ENCODE measurements around the gene IDS. TPM values are rescaled to one million over a fixed set of nuclear protein-coding genes. Genes with fewer than 3 reads are reported as not detected.
"Not testable (repeated sequence)": the region's sequence is repeated elsewhere in the genome, so short reads cannot be mapped to it uniquely, and the experiment has no call there.

The IDS gene
- 100 to 1,000 TPM; 108 to 109 TPM for total RNA-seq

GRCh38 chrX:149504915-149505651 lies at the start of gene IDS:
Gene IDS (minus strand): TSS chrX:149505306. CDS start chrX:149505137, 169 bp downstream.
- DNase-seq (peak; percentile 84), ATAC-seq (ENCODE audit: low read depth) (peak; percentile 76)
- POLR2A ChIA-PET: interaction anchor here (0.6 to 2.3 kb wide), 8 partner anchors 9 to 1124 kb away, joined by 3 to 22 read pairs (median 4); partner anchors contain the start of genes EOLA1 and EOLA2
- Mint-ChIP-seq H3K27me3 (peaks cover 3% of the 10 kb centered on the region), H3K27ac (peak within 1 kb of the TSS; percentile 97), H3K9me3 (no peaks in the 10 kb centered on the region), H3K4me3 (peak within 1 kb of the TSS; percentile 93), H3K36me3 (peaks cover 4% of the 10 kb centered on the region), H3K4me1 (peaks cover 21% of the 10 kb centered on the region)

GRCh38 chrX:149551939-149552248 lies 46.8 kb upstream of the IDS start:
- ATAC-seq (ENCODE audit: low read depth); H3K27ac Mint-ChIP-seq; H3K4me3 Mint-ChIP-seq; DNase-seq; H3K4me1 Mint-ChIP-seq; H3K9me3 Mint-ChIP-seq; POLR2A ChIA-PET; H3K36me3 Mint-ChIP-seq; H3K27me3 Mint-ChIP-seq: not testable (repeated sequence)

- H3K9me3 Mint-ChIP-seq; H3K36me3 Mint-ChIP-seq; H3K4me3 Mint-ChIP-seq; POLR2A ChIA-PET; H3K4me1 Mint-ChIP-seq; H3K27ac Mint-ChIP-seq; DNase-seq; H3K27me3 Mint-ChIP-seq; ATAC-seq (ENCODE audit: low read depth): not testable (repeated sequence)
These were observed 46.3 kb upstream of the IDS start for GRCh38 chrX:149551245-149551938.

- H3K27me3 Mint-ChIP-seq, H3K9me3 Mint-ChIP-seq, H3K36me3 Mint-ChIP-seq, POLR2A ChIA-PET, H3K4me1 Mint-ChIP-seq, H3K4me3 Mint-ChIP-seq: not testable (repeated sequence)
- H3K27ac Mint-ChIP-seq: peak overlapping the region; percentile 74
- DNase-seq (peak; percentile 47), ATAC-seq (ENCODE audit: low read depth) (peak; percentile 92)
These were observed 45.3 kb upstream of the IDS start for GRCh38 chrX:149550454-149550853.

GRCh38 chrX:149549701-149550100 lies 44.6 kb upstream of the IDS start, which contains the start of gene HSFX3:
Gene HSFX3 (minus strand): TSS chrX:149549924. CDS start chrX:149549852, 72 bp downstream.
- DNase-seq; ATAC-seq (ENCODE audit: low read depth); H3K4me1 Mint-ChIP-seq; H3K4me3 Mint-ChIP-seq; H3K27me3 Mint-ChIP-seq; H3K36me3 Mint-ChIP-seq; H3K9me3 Mint-ChIP-seq; POLR2A ChIA-PET: not testable (repeated sequence)
- peak within 1 kb of the TSS; percentile 74 for H3K27ac Mint-ChIP-seq

GRCh38 chrX:149547782-149548181 lies 42.7 kb upstream of the IDS start:
- DNase-seq; H3K4me1 Mint-ChIP-seq; ATAC-seq (ENCODE audit: low read depth); H3K36me3 Mint-ChIP-seq; POLR2A ChIA-PET; H3K27ac Mint-ChIP-seq; H3K4me3 Mint-ChIP-seq; H3K9me3 Mint-ChIP-seq; H3K27me3 Mint-ChIP-seq: not testable (repeated sequence)

- H3K27ac Mint-ChIP-seq; H3K36me3 Mint-ChIP-seq; ATAC-seq (ENCODE audit: low read depth); DNase-seq; POLR2A ChIA-PET; H3K4me3 Mint-ChIP-seq; H3K4me1 Mint-ChIP-seq; H3K27me3 Mint-ChIP-seq; H3K9me3 Mint-ChIP-seq: not testable (repeated sequence)
These were observed 41.9 kb upstream of the IDS start for GRCh38 chrX:149546962-149547361.

- H3K4me1 Mint-ChIP-seq; H3K36me3 Mint-ChIP-seq; H3K9me3 Mint-ChIP-seq; H3K27me3 Mint-ChIP-seq; H3K27ac Mint-ChIP-seq; H3K4me3 Mint-ChIP-seq; POLR2A ChIA-PET; DNase-seq; ATAC-seq (ENCODE audit: low read depth): not testable (repeated sequence)
These were observed 40.7 kb upstream of the IDS start for GRCh38 chrX:149545545-149546543.

GRCh38 chrX:149541521-149542047 lies 36.5 kb upstream of the IDS start:
- Mint-ChIP-seq H3K27ac (peak overlapping the region; percentile 100), H3K9me3 (no peaks in the 10 kb centered on the region), H3K4me1 (peaks cover 3% of the 10 kb centered on the region), H3K36me3 (no peaks in the 10 kb centered on the region), H3K27me3 (no peaks in the 10 kb centered on the region), H3K4me3 (peak overlapping the region; percentile 94)
- POLR2A ChIA-PET: interaction anchor here (3.1 to 3.2 kb wide), 2 partner anchors 30 to 37 kb away, joined by 12 to 22 read pairs; partner anchors contain the start of gene IDS
- DNase-seq (no peak), ATAC-seq (ENCODE audit: low read depth) (no peak)

- peaks cover 3% of the 10 kb centered on the region for H3K4me1 Mint-ChIP-seq
- H3K36me3 Mint-ChIP-seq: no peaks in the 10 kb centered on the region
- no peaks in the 10 kb centered on the region for H3K27me3 Mint-ChIP-seq
- ATAC-seq (ENCODE audit: low read depth) (peak; percentile 77), DNase-seq (peak; percentile 81)
- no peaks in the 10 kb centered on the region for H3K9me3 Mint-ChIP-seq
- H3K4me3 Mint-ChIP-seq: peak within 1 kb of the TSS; percentile 94
- H3K27ac Mint-ChIP-seq: peak within 1 kb of the TSS; percentile 100
- POLR2A ChIA-PET: interaction anchor here (0.6 to 3.2 kb wide), 10 partner anchors 13 to 847 kb away, joined by 3 to 22 read pairs (median 4); partner anchors contain the start of genes EOLA2 and IDS
These were observed 35.8 kb upstream of the IDS start, which contains the start of gene EOLA1 for GRCh38 chrX:149540621-149541520. Gene EOLA1 (plus strand): TSS chrX:149541012. CDS start chrX:149545631, 4,619 bp downstream.

- POLR2A ChIA-PET: interaction anchor here (0.6 to 3.2 kb wide), 12 partner anchors 12 to 846 kb away, joined by 3 to 22 read pairs (median 4); partner anchors contain the start of genes EOLA2 and IDS
- no peaks in the 10 kb centered on the region for H3K27me3 Mint-ChIP-seq
- ATAC-seq (ENCODE audit: low read depth) (peak; percentile 31), DNase-seq (peak; percentile 82)
- no peaks in the 10 kb centered on the region for H3K36me3 Mint-ChIP-seq
- H3K9me3 Mint-ChIP-seq: no peaks in the 10 kb centered on the region
- H3K4me1 Mint-ChIP-seq: peaks cover 3% of the 10 kb centered on the region
- H3K4me3 Mint-ChIP-seq: peak overlapping the region; percentile 94
- peak overlapping the region; percentile 100 for H3K27ac Mint-ChIP-seq
These were observed 35.1 kb upstream of the IDS start for GRCh38 chrX:149540131-149540620.

Data from activated naive CD8-positive, alpha-beta T cell treated with anti-CD3 and anti-CD28 coated beads, Interleukin-2, amount 10 ng/mL, durations not matched to agents 7 days and 5 days (primary cell).